Urinary bladder (tissue), 4 donors: Measurements from ENCODE around the gene ATG2B. TPM values are rescaled to one million over a fixed set of nuclear protein-coding genes. Genes with fewer than 3 reads are reported as not detected.
"Not testable (repeated sequence)": the region's sequence is repeated elsewhere in the genome, so short reads cannot be mapped to it uniquely, and the experiment has no call there.

Experiments
- DNase-seq: peaks from one replicate; pipeline ENCODE4 v3.0.0-alpha.2; 2015; ENCODE audit errors: extremely low spot score
- H3K27ac ChIP-seq: one replicate; pipeline ENCODE4 v1.5.1; 2013; ENCODE audit warnings: low read depth, mild to moderate bottlenecking, moderate library complexity
- H3K36me3 ChIP-seq: one replicate; pipeline ENCODE4 v1.6.1; 2013; ENCODE audit warnings: mild to moderate bottlenecking, moderate library complexity; ENCODE audit not compliant: insufficient read depth
- H3K4me1 ChIP-seq: one replicate; pipeline ENCODE4 v1.6.1; 2013; ENCODE audit warnings: mild to moderate bottlenecking, moderate library complexity; ENCODE audit not compliant: insufficient read depth
- H3K4me3 ChIP-seq: one replicate; pipeline ENCODE4 v1.5.1; 2013; ENCODE audit warnings: low read depth, low read length
- WGBS: extraction: QIAGEN DNeasy Blood & Tissue Kit; methylation state at CpG from one replicate; pipeline ENCODE4 v1.1.7; 2013; 5-methylcytosine and 5-hydroxymethylcytosine counted together
- polyA plus RNA-seq: library from polyadenylated mRNA; stranded (reverse); fragments of 200-250 nt; gene quantifications from one replicate; pipeline ENCODE4 v1.2.3, GENCODE V29; 2013
- total RNA-seq: library from RNA; depleted of rRNA; stranded (reverse); fragments of >200 nt; gene quantifications from one replicate; pipeline ENCODE4 v1.2.3, GENCODE V29; 2014
- donor health status: healthy with polysubstance abuse.
- donor health status: healthy.

Gene ATG2B
- total and polyA plus RNA-seq, 2 donors, result 8.0 to 52.4 TPM

DNA sequence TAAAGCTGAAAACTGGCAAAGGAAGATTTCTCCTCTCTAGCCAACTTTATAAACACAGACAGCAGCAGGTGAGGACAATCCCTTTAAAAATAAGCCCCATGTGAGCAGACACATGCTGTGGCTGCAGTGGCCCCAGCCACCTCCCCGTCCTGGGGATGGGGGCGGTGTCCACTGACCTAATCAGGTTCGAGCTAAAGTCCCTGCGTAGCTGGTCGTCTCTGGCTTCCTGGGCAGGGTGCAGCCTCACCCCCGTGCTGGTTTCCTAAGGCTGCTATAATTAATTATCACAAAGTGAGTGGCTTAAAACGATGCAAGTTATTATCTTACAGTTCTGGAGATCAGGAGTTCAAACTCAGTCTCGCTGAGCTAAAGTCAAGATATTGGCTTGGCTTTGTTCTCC is 106.1 kb downstream of the ATG2B start:
- 67% methylated on average over 8 of the region's 8 CpGs for WGBS
- no peak for DNase-seq
- Histone ChIP-seq H3K36me3 (no peaks in the 10 kb centered on the region), H3K4me3 (no peak overlapping the region), H3K27ac (no peak overlapping the region), H3K4me1 (no peaks in the 10 kb centered on the region)

DNA sequence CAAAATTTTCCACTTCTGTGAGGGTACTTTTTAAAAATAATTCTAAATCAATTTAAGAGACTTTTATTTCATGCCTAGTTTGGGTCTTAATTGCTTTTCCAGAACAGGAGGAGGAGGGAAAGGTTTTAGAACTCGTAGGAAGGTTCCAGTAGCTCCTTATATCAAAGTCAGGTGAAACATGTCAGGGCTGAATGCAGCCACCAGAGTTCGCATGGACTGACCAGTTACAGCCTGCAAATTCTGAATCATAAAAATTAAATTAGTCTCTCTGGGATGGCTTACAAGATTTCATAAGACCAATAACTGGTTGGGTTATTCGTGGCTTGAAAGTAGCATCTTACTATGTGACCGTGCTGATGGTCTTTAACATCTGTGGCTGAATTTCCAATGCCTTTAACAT is 106.7 kb downstream of the ATG2B start:
- H3K36me3 ChIP-seq, result no peaks in the 10 kb centered on the region
- no peaks in the 10 kb centered on the region for H3K4me1 ChIP-seq
- no peak overlapping the region for H3K27ac ChIP-seq
- 26% methylated on average over 4 of the region's 4 CpGs for WGBS
- no peak for DNase-seq
- H3K4me3 ChIP-seq, result no peak overlapping the region

DNA sequence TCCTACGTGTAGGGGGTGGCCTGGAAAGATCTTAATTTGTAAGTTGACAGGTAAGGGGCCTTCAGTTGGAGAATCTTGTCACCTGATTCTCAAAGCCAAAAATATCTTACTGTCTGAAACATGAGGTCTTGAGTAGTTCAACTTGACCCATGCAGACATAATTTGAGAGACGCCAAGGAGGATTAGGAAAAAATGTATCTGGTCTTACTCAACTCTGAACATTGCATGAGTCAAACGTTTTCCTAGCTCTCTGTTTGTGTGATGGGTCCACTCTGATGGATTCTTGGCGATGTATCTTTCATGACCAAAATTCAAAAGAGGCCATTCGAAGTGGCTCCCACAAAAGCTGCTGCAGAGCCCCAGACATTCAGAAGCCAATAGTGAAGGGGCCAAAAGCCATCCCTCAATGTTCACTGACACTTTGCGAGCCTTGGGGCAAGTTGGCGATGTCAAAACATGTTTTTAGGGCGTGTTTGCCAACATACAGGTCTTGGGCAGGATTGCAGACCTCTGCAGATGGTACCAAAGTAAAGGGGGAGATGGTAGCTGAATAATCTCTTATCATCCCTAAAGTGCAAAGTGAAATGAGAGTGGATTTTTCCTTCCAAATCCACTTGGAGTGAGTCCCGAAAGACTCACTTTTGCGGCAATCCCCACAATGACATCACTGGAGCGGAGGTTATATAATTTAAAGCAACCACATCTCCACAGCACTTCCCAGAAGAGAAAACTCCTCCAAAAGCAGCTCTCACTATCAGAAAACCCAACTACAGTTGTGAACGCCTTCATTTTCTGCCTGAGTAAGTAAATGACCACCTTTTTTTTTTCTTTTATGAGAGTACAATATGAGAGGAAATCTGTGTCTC is 107.4 kb downstream of the ATG2B start, which contains the start of gene BDKRB1:
BDKRB1 (plus strand) TSS at position 710 of the 866 bp plus-strand sequence. CDS start 7,473 bp downstream, outside the sequence.
- Histone ChIP-seq H3K27ac (peak within 1 kb of the TSS; percentile 68), H3K4me1 (no peaks in the 10 kb centered on the region)
- no peak for DNase-seq

DNA sequence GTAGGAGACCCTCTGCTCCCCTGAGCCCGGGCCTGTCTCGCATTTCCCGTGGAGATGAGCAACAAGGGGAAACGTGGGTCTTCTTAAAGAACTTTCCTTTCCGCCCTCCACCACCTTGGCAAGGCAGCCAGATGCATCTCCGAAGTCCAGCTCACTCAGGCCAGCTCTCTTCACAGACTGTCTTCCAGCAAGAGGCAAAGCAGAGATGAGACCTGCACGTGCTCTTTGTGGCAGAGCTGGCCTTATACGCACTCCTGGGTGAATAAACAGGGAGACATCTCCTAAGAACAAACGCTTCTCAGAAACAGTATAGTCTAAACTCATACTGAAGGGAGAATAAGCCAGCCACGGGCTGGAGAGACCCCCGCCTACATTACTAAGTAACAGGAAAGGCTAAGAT is 108.5 kb downstream of the ATG2B start:
- WGBS, result 57% methylated on average over 11 of the region's 11 CpGs
- no peak overlapping the region for H3K27ac ChIP-seq
- no peaks in the 10 kb centered on the region for H3K4me1 ChIP-seq
- no peak for DNase-seq
- H3K4me3 ChIP-seq, result no peak overlapping the region
- H3K36me3 ChIP-seq, result no peaks in the 10 kb centered on the region

More for the DNA sequence above, 107.4 kb downstream of the ATG2B start, which contains the start of gene BDKRB1:
- Histone ChIP-seq H3K36me3 (no peaks in the 10 kb centered on the region), H3K4me3 (no peak within 1 kb of the TSS)
- WGBS, result 28% methylated on average over 12 of the region's 12 CpGs

DNA sequence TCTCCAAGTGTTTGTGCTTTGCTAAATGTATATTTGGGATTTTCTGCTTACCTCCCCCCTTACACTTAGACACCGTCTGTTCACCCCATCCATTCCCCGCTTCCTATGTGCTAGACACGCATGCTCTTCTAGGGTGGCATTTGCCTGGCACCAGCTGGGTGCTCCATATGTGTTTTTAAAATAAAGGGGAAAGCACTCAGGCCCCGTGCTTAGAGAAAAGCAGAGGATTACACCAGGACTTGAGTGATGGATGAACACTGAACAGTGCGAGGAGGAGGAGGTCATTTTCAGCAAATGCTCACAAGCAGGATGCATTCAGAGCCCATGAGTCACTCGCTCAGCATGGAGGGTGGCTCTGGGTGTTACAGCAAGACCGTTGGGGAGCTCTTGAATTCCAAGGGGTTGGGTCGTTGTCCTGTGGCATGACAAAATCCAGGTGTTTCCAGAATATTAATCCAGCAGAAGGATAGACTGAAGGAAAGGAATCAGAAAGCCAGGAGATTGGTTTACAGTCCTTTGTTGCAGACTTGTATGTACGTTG is 110.1 kb downstream of the ATG2B start:
- no peak overlapping the region for H3K27ac ChIP-seq
- 43% methylated on average over 9 of the region's 9 CpGs for WGBS
- no peak overlapping the region for H3K4me3 ChIP-seq
- no peak for DNase-seq
- H3K36me3 ChIP-seq, result no peaks in the 10 kb centered on the region
- no peaks in the 10 kb centered on the region for H3K4me1 ChIP-seq

DNA sequence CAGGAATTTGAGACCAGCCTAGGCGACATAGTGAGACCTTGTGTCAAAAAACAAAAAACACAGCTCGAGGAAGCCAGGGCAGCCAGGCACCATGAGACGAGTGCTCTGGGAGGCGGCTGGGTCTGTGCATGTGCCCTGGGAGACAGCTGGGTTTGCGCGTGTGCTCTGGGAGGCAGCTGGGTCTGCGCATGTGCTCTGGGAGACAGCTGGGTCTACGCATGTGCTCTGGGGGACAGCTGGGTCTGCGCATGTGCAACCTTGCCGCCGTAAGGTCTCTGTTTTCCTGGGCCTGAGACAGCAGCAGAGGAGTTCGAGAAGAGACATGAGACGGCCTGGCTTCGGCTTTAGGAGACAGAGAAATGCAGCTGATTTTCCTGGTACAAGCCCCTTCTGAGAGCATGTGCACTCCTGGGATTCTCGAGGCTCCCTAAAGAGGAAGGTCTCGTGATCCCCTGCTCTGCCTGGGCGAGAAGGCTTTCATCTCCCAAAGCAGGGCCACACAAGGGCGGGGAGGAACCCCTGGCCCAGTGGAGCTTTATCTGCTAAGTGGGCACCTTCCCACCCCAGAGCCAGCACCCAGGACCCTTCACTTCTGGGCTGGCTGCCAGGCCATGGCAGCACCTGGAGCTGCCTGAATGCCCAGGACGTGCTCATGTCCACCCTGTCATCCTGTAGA is 110.7 kb downstream of the ATG2B start:
- no peaks in the 10 kb centered on the region for H3K4me1 ChIP-seq
- no peaks in the 10 kb centered on the region for H3K36me3 ChIP-seq
- WGBS, result 92% methylated on average over 19 of the region's 19 CpGs
- DNase-seq, result no peak
- H3K4me3 ChIP-seq, result no peak overlapping the region
- no peak overlapping the region for H3K27ac ChIP-seq

DNA sequence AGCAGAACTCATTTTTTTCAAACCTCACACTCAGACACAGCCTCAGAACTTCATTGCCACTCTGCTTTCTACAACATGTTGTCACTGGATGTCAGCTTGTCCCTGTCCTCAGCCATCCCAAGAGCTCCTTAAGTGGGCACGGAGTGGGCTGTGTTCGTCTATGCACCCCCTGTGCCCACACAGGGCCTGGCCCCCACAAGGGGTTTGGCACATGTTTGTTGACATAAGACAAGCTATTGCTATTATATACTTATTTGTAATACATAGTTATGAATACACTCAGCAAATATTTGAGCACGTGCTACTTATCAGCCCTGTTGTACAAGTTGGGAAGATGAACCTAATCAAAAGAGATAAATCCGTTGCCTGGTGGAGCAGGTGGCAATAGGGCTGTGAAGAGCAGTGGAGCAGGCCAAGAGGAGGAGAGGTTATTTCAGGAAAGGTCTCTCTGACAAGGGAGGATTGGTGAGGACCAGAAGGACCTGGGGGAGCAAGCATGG is 111.4 kb downstream of the ATG2B start:
- no peak overlapping the region for H3K27ac ChIP-seq
- H3K4me1 ChIP-seq, result no peaks in the 10 kb centered on the region
- H3K4me3 ChIP-seq, result no peak overlapping the region

DNA sequence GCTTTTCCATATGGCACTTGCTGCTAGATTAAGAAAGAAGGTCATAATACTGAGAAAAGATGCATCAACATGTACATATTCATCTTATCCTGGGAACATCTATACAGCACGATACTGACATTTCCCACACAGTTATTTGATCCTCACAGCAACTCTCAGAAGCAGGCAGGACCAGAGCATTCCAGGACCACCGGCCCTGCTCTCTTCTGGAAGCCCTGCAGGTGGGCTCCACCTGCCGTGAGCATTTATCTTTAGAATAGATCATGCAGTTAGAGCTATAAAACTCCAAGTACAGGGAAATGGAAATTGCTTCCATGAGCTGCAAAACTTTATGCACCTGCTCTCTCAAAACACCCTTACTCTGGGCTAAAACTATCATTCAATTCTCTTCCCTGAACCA is 112.7 kb downstream of the ATG2B start:
- Histone ChIP-seq H3K4me3 (no peak overlapping the region), H3K27ac (no peak overlapping the region), H3K4me1 (no peaks in the 10 kb centered on the region), H3K36me3 (no peaks in the 10 kb centered on the region)
- WGBS, result 62% methylated on average over 3 of the region's 3 CpGs
- DNase-seq, result no peak

More for the DNA sequence above, 111.4 kb downstream of the ATG2B start:
- 84% methylated on average over 4 of the region's 4 CpGs for WGBS
- no peak for DNase-seq
- H3K36me3 ChIP-seq, result no peaks in the 10 kb centered on the region

DNA sequence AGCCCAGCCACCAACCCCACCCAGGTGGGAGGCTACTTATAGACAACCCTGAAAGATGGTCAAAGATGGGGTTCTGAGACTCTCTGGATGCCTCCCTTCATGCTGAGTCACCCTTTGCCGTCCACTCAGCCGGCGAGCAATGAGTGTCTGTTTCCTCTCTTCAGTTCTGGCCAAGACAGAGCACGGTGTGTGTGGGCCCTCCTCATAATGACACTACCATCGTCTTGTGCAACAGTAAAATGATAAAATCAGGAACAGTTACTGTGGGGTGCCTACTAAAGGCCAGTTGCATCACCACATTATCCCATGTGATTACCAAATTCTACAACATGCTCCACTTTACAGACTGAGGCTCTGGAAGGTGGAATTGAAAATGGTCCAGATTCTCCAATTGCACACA is 114.1 kb downstream of the ATG2B start:
- no peak overlapping the region for H3K27ac ChIP-seq
- no peak for DNase-seq
- H3K4me1 ChIP-seq, result no peaks in the 10 kb centered on the region
- H3K4me3 ChIP-seq, result no peak overlapping the region
- 44% methylated on average over 5 of the region's 5 CpGs for WGBS
- H3K36me3 ChIP-seq, result no peaks in the 10 kb centered on the region

DNA sequence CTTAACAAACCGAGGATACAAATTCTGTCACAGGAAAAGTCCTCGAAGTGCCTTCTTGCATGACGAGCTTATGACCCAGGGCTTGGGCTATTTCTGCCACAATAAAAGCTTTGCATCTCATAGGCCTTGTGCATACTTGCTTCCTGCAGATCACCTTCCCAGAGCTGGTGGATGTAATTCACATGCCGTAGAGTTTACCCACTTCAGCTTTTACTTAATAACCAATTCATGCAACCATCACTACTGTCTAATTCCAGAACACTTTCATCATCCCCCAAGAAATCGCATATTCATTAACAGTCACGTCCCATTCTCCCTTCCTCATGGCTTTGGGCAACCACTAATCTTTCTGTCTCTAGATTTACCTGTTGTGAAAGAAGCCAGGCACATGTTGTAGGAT is 116.1 kb downstream of the ATG2B start:
- no peak for DNase-seq
- Histone ChIP-seq H3K36me3 (no peaks in the 10 kb centered on the region), H3K27ac (no peak overlapping the region), H3K4me3 (no peak overlapping the region), H3K4me1 (no peaks in the 10 kb centered on the region)
- 93% methylated on average over 6 of the region's 6 CpGs for WGBS

DNA sequence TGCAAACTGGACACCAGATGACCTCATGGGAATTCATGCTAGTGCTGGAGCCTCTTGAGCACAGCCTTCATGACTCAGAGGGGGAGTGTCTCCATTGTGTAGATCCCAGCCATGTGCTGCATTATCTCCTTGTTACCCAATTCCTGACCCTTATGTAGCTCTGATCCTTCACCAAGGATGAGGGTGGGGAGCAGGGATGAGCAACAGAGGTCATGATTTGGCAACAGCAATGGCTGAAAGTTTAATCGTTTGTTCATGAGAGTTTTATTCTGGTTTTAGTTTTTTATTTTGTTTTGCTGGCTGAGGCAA is 116.6 kb downstream of the ATG2B start:
- Histone ChIP-seq H3K4me1 (no peaks in the 10 kb centered on the region), H3K4me3 (no peak overlapping the region), H3K27ac (no peak overlapping the region), H3K36me3 (no peaks in the 10 kb centered on the region)
- 58% methylated on average over 1 of the region's 1 CpG for WGBS
- DNase-seq, result no peak

DNA sequence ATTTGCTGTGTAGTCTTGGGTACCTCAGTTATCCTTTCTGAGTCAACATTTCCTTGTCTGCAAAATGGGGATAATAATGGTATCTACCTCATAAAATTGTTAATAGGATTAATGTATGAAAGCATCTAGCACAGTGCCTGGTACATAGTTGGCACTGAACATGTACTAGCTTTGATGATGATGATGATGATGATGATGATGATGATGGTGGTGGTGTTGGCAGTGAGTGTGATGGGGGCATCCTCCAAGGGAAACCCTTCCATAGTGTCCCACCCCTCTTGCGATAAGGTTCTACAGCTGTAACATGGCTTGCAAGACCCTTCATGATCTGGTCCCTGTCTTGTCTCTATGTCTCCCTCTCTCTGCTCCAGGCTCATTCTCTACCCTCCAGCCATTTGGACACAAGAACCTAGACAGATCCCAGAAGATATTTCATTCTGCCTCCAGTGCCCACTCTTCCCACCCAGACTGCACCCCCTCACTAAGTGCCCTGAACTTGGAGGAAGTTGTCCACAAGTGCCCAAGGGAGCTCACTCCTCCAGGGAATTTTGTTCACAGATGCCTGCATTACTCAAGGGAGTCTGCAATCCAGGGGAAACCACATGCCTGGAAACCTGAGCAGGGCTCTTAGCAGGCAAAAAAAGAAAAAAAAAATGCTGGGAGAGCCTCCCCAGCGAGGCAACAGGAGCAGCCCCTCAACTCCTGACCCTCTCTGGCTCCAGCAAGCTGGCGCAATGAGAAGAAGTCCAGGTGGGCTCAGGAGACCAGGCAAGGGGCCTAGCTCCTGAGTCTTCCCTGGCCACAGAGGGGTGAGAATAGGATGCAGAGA is 117.2 kb downstream of the ATG2B start:
- no peak for DNase-seq
- Histone ChIP-seq H3K27ac (no peak overlapping the region), H3K4me1 (no peaks in the 10 kb centered on the region), H3K4me3 (no peak overlapping the region), H3K36me3 (no peaks in the 10 kb centered on the region)
- 94% methylated on average over 3 of the region's 3 CpGs for WGBS

DNA sequence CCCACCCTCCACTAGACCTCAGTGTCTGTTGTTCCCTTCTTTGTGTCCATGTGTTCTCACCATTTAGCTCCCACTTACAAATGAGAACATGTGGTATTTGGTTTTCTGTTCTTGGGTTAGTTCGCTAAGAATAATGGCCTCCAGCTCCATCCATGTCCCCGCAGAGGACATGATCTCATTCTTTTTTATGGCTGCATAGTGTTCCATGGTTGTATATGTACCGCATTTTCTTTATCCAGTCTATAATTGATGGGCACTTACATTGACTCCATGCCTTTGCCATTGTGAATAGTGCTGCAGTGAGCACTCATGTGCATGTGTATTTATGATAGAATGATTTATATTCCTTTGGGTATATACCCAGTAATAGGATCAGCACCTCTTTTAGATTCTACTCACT is 118.1 kb downstream of the ATG2B start:
- WGBS, result 97% methylated on average over 3 of the region's 3 CpGs
- DNase-seq, H3K36me3 ChIP-seq, H3K4me3 ChIP-seq, H3K27ac ChIP-seq, H3K4me1 ChIP-seq: not testable (repeated sequence)
